ENCODE measurements around the gene ZBTB5.
"Not testable (repeated sequence)": the region's sequence is repeated elsewhere in the genome, so short reads cannot be mapped to it uniquely, and the experiment has no call there.

ZBTB5 gene

GRCh38 chr9:37399336-37399735 lies 65.9 kb downstream of the ZBTB5 start:
- DNase-seq, result no peak

DNA sequence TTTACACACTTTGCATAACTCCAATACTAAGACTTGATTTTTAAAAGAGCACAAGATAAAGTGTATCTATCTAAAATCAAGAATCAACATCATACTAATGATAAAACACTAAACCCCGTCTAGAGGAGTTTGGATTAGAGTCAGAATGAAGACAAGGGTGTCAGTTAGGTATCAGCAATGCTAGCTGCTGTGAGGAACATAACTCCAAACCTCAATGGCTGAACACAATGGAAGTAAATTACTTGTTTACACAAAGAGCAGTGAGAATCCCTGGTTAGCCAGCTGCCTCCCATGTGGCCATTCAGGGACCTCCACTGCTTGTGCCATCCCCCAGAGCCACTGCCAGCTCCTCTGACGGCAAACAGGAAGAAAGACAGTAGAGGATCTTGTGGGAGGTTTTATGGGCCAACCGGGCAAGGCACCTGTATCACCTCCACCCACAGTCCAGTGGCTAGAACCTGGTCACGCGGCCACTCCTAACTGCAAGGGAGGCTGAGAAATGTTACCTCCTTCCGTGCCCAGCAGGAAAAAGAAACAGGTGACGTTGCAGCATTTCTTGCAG lies 66.7 kb downstream of the ZBTB5 start:
- no peak for DNase-seq

DNA sequence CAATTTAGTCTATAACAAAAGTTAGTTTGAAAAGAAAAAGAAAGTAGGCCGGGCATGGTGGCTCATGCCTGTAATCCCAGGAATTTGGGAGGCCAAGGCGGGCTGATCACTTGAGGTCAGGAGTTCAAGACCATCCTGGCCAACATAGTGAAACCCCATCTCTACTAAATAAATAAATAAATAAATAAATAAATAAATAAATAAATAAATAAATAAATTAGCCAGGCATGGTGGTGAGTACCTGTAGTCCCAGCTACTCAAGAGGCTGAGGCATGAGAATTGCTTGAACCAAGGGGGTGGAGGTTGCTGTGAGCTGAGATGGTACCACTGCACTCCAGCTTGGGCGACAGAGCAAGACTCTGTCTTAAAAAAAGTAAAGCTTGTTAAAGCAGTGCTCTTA lies 67.3 kb downstream of the ZBTB5 start:
- not testable (repeated sequence) for DNase-seq

DNA sequence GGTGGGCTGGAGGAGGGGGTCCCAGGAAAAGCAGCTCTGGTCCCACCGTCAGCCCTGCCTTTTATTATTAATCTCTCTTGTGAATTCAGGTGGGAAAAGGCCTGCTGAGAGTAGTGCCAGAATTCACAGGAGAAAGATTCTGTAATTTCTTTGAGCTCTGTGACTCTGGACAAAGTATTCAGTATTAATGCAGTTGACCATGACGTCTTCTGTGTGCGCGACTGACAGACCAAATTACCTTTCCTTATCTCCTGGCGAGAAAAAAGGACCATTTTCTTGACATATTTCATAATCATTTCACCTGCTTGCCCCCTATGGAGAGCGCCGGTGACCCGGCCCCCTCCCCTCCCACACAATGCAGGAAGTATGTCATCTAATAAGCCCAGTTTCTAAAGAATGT lies 69.6 kb downstream of the ZBTB5 start:
- DNase-seq, result no peak

DNA sequence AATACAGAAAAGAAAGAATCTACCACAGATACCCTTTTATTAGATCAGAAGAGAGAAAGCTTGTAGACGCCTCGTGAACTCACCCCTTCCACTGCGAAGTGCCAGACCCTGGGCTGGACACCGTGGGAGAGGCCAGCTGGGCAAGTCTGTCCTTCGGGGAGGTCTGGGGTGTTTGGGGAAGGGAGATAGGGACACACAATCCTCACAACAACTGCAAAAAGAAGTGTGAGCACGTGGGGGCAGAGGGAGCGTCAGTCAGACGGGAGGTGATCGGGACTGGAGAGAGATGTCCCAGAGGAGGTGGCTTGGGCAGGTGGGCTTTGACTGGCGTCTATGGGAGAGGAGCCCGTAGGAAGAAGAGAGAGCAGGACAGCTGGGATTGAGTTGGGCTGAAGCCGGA lies 70.0 kb downstream of the ZBTB5 start:
- no peak for DNase-seq

DNA sequence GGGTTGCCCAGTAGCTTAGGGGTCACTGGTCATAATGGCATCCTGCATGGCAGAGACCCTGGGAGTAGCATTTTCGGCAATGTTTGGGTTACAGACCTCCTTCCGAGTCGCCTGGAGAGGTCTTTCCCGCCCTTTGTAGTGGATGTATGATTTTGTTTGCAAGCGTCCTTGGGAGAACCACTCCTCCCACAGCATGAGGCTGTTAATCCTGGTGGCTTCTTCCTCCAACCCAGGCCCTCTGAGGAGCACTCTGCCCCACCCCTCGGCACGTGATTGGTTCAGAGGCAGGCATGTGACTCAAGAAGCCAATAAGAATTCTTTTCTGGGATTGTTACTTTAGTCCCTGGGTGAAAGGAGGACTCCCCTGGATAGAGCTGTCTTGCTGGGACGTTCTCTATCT lies 73.0 kb downstream of the ZBTB5 start:
- DNase-seq, result no peak

DNA sequence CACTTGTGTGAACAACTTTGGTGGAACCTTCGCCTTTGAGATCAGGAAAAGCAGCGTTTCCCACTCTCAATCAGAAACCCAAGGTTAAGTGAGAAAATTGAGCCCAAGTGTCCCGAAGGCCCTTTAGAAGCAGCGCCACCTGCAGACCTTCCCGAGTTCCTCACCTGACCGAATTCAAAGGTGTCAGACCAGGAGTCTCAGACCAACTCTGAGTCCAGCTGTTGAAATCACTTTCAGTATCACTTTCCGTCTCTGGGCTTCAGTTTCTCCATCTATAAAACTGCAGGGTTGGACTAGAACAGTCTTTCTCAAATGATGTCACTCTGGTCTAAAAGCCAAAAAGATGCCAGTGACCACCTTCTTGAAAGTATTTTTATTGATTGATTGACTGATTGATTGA lies 74.5 kb downstream of the ZBTB5 start:
- peak; percentile 36 for DNase-seq

Data from CD4-positive, alpha-beta T cell treated with Interleukin-21 for 1 hour (primary cell).